ENCODE results near the gene UBE2N.

Gene UBE2N

GRCh38 chr12:93358821-93359220 lies 82.9 kb downstream of the UBE2N start:
- no peaks in the 10 kb centered on the region for H3K36me3 ChIP-seq (ENCODE audit: insufficient read depth, low read length)
- H3K79me2 ChIP-seq (ENCODE audit: insufficient read depth, low read length): no peaks in the 10 kb centered on the region
- H3K9me3 ChIP-seq (ENCODE audit: insufficient read depth, low read depth, low read length): no peaks in the 10 kb centered on the region
- no peaks in the 10 kb centered on the region for H4K20me1 ChIP-seq (ENCODE audit: insufficient read depth, low read length, poor library complexity, severe bottlenecking)
- H3F3A ChIP-seq (ENCODE audit: low read depth): no peaks in the 10 kb centered on the region
- no peak overlapping the region for H3K4me3 ChIP-seq (ENCODE audit: low read length, poor library complexity, severe bottlenecking)
- TF ChIP-seq EZH2phosphoT487 (IDR thresholded peaks at IDR 0.05; ENCODE audit: borderline replicate concordance): no peak
- TF ChIP-seq, protein P1, sequence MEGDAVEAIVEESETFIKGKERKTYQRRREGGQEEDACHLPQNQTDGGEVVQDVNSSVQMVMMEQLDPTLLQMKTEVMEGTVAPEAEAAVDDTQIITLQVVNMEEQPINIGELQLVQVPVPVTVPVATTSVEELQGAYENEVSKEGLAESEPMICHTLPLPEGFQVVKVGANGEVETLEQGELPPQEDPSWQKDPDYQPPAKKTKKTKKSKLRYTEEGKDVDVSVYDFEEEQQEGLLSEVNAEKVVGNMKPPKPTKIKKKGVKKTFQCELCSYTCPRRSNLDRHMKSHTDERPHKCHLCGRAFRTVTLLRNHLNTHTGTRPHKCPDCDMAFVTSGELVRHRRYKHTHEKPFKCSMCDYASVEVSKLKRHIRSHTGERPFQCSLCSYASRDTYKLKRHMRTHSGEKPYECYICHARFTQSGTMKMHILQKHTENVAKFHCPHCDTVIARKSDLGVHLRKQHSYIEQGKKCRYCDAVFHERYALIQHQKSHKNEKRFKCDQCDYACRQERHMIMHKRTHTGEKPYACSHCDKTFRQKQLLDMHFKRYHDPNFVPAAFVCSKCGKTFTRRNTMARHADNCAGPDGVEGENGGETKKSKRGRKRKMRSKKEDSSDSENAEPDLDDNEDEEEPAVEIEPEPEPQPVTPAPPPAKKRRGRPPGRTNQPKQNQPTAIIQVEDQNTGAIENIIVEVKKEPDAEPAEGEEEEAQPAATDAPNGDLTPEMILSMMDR (conservative IDR thresholded peaks at IDR 0.05; ENCODE audit: low read length): no peak
- H3K4me2 ChIP-seq (ENCODE audit: low read depth, low read length, poor library complexity, severe bottlenecking): no peak overlapping the region
- no peaks in the 10 kb centered on the region for H3K9me2 ChIP-seq (replicated peaks; ENCODE audit: low read depth, low read length)
- H3K4me1 ChIP-seq (ENCODE audit: insufficient read depth, low read length, poor library complexity, severe bottlenecking): peaks cover 2% of the 10 kb centered on the region
- no peak overlapping the region for H2AFZ ChIP-seq (ENCODE audit: low read length)
- H3K9ac ChIP-seq (ENCODE audit: low read depth, low read length, poor library complexity, severe bottlenecking): no peak overlapping the region
- no peaks in the 10 kb centered on the region for H3K27me3 ChIP-seq (ENCODE audit: insufficient read depth, low read length, poor library complexity, severe bottlenecking)

- H3F3A ChIP-seq (ENCODE audit: low read depth): no peaks in the 10 kb centered on the region
- TF ChIP-seq EZH2phosphoT487 (IDR thresholded peaks at IDR 0.05; ENCODE audit: borderline replicate concordance): no peak
- TF ChIP-seq, protein P1 (conservative IDR thresholded peaks at IDR 0.05; ENCODE audit: low read length): no peak
- H3K4me1 ChIP-seq (ENCODE audit: insufficient read depth, low read length, poor library complexity, severe bottlenecking): no peaks in the 10 kb centered on the region
- no peaks in the 10 kb centered on the region for H3K79me2 ChIP-seq (ENCODE audit: insufficient read depth, low read length)
- no peaks in the 10 kb centered on the region for H4K20me1 ChIP-seq (ENCODE audit: insufficient read depth, low read length, poor library complexity, severe bottlenecking)
- H3K4me2 ChIP-seq (ENCODE audit: low read depth, low read length, poor library complexity, severe bottlenecking): no peak overlapping the region
- no peaks in the 10 kb centered on the region for H3K36me3 ChIP-seq (ENCODE audit: insufficient read depth, low read length)
- H3K4me3 ChIP-seq (ENCODE audit: low read length, poor library complexity, severe bottlenecking): no peak overlapping the region
- no peak overlapping the region for H3K9ac ChIP-seq (ENCODE audit: low read depth, low read length, poor library complexity, severe bottlenecking)
- H3K27me3 ChIP-seq (ENCODE audit: insufficient read depth, low read length, poor library complexity, severe bottlenecking): no peaks in the 10 kb centered on the region
- H2AFZ ChIP-seq (ENCODE audit: low read length): no peak overlapping the region
- no peaks in the 10 kb centered on the region for H3K9me2 ChIP-seq (replicated peaks; ENCODE audit: low read depth, low read length)
- H3K9me3 ChIP-seq (ENCODE audit: insufficient read depth, low read depth, low read length): no peaks in the 10 kb centered on the region
Observed at GRCh38 chr12:93358058-93358457, 83.7 kb downstream of the UBE2N start.

- no peaks in the 10 kb centered on the region for H3K9me3 ChIP-seq (ENCODE audit: insufficient read depth, low read depth, low read length)
- no peak overlapping the region for H2AFZ ChIP-seq (ENCODE audit: low read length)
- no peak for TF ChIP-seq EZH2phosphoT487 (IDR thresholded peaks at IDR 0.05; ENCODE audit: borderline replicate concordance)
- TF ChIP-seq, protein P1 (conservative IDR thresholded peaks at IDR 0.05; ENCODE audit: low read length): no peak
- no peaks in the 10 kb centered on the region for H3K79me2 ChIP-seq (ENCODE audit: insufficient read depth, low read length)
- H3K9ac ChIP-seq (ENCODE audit: low read depth, low read length, poor library complexity, severe bottlenecking): no peak overlapping the region
- no peak overlapping the region for H3K4me2 ChIP-seq (ENCODE audit: low read depth, low read length, poor library complexity, severe bottlenecking)
- no peaks in the 10 kb centered on the region for H3K4me1 ChIP-seq (ENCODE audit: insufficient read depth, low read length, poor library complexity, severe bottlenecking)
- H3F3A ChIP-seq (ENCODE audit: low read depth): no peaks in the 10 kb centered on the region
- no peaks in the 10 kb centered on the region for H3K9me2 ChIP-seq (replicated peaks; ENCODE audit: low read depth, low read length)
- H4K20me1 ChIP-seq (ENCODE audit: insufficient read depth, low read length, poor library complexity, severe bottlenecking): no peaks in the 10 kb centered on the region
- no peaks in the 10 kb centered on the region for H3K27me3 ChIP-seq (ENCODE audit: insufficient read depth, low read length, poor library complexity, severe bottlenecking)
- no peak overlapping the region for H3K4me3 ChIP-seq (ENCODE audit: low read length, poor library complexity, severe bottlenecking)
- H3K36me3 ChIP-seq (ENCODE audit: insufficient read depth, low read length): no peaks in the 10 kb centered on the region
Observed at GRCh38 chr12:93356214-93356613, 85.5 kb downstream of the UBE2N start.

Measured in Loucy (cell line).